Memory B cell (primary cell): ENCODE results near the gene ALDH8A1.

Experiments used
- ATAC-seq: fragments of 150-1000 bp; cut with Tn5 transposase; 2 replicates; pipeline ENCODE4 v1.10.0; 2021; ENCODE audit warnings: low read depth, mild to moderate bottlenecking, moderate library complexity
- DNase-seq, 2 donors: peaks; one replicate each; pipeline ENCODE4 v3.0.0; 2022; ENCODE audit warnings: low spot score in 2 of 2
- H3K27ac Mint-ChIP-seq: one replicate; pipeline ENCODE4 v1.8.0; 2022; ENCODE audit warnings: mild to moderate bottlenecking, moderate library complexity, mixed read lengths
- H3K27me3 Mint-ChIP-seq: one replicate; pipeline ENCODE4 v1.8.0; 2022; ENCODE audit warnings: mixed read lengths
- H3K36me3 Mint-ChIP-seq: one replicate; pipeline ENCODE4 v1.8.0; 2022; ENCODE audit warnings: mild to moderate bottlenecking, mixed read lengths
- H3K4me1 Mint-ChIP-seq: one replicate; pipeline ENCODE4 v1.8.0; 2022; ENCODE audit warnings: mixed read lengths
- H3K4me3 Mint-ChIP-seq: one replicate; pipeline ENCODE4 v1.8.0; 2022; ENCODE audit warnings: mild to moderate bottlenecking, moderate library complexity, mixed read lengths
- H3K9me3 Mint-ChIP-seq: one replicate; pipeline ENCODE4 v1.8.0; 2022; ENCODE audit warnings: mixed read lengths

The ALDH8A1 gene

DNA sequence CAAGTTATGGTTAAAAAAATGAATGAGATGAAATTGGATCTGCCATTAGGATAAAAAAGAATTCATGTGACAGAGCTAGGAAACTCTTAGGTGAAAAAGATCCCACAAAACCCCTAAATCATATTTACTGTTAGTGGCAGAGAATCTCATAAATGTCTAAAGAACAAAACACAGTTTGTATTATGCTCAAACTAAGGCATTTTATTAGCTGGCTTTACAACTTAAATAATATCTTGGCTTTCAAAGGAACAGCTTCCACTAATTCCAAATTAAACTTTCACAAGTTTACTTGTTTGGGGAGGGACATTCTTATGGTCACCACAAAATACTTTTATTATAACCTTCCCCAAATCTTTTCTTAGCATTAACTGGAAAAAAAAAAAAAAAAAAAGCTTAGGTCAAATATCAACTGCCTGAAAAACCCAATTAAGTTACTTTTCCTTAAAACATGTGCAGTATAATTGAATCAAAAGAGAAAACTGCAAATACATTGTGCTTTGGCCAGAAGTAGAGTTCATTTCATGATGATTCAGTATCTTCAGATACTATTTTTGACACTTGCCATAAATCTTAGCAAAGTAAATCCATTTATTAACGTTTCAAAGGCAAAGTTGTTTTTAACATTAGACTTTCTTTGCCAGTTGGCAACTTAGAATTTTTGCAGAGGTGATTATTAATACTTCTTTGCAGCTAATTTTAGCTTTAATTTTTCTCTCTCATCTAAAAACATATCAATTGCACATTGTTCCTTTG lies 14.7 kb upstream of the ALDH8A1 start:
- Mint-ChIP-seq H3K4me1 (no peaks in the 10 kb centered on the region), H3K27ac (no peak overlapping the region)

DNA sequence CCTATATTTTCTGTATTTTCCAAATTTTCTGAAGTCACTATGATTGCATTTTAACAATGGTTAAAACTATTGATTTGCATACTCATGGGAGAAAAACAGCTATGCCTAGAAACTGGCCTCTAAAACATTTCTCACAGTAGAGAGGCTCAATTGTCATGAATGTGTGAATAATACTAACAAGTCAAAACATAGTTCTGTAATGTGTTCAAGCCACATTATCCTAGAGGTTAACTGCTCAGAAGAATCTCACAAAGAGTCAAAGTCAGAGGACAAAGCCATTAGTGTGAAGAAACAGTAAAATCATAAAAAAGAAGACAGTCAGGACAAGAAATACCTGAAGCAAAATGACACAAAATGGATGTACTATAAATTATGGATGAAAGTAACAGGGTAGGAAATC lies 12.5 kb upstream of the ALDH8A1 start:
- Mint-ChIP-seq H3K9me3 (peaks cover 12% of the 10 kb centered on the region), H3K36me3 (peaks cover 46% of the 10 kb centered on the region), H3K27me3 (no peaks in the 10 kb centered on the region), H3K27ac (no peak overlapping the region), H3K4me1 (no peaks in the 10 kb centered on the region), H3K4me3 (no peak overlapping the region)
- ATAC-seq = no peak
- no peak for DNase-seq

More for the DNA sequence above, 14.7 kb upstream of the ALDH8A1 start:
- Mint-ChIP-seq H3K27me3 (no peaks in the 10 kb centered on the region), H3K9me3 (peaks cover 10% of the 10 kb centered on the region), H3K4me3 (no peak overlapping the region), H3K36me3 (peaks cover 48% of the 10 kb centered on the region)
- ATAC-seq (no peak), DNase-seq (no peak)

DNA sequence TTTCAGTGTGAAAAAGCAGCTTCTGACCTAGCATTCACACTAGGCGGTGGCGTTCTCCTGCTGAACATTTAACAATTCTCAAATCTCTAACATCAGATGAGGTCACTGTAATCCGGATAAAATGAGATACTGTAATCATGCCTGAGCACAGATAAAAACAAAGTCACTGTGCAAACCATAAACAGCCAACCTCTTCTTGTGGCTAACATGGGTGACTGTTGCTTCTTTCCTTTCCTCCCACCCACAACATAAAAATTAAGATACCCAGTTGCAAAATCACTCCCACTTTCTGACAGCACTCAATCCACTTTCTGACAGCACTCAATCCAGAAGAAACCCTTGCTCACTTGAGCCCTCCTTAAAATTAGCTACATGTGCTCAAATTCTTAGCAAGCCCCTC lies 11.5 kb upstream of the ALDH8A1 start:
- Mint-ChIP-seq H3K27me3 (no peaks in the 10 kb centered on the region), H3K4me3 (no peak overlapping the region), H3K27ac (no peak overlapping the region), H3K36me3 (peaks cover 42% of the 10 kb centered on the region), H3K4me1 (no peaks in the 10 kb centered on the region), H3K9me3 (peaks cover 12% of the 10 kb centered on the region)
- no peak for ATAC-seq
- no peak for DNase-seq

DNA sequence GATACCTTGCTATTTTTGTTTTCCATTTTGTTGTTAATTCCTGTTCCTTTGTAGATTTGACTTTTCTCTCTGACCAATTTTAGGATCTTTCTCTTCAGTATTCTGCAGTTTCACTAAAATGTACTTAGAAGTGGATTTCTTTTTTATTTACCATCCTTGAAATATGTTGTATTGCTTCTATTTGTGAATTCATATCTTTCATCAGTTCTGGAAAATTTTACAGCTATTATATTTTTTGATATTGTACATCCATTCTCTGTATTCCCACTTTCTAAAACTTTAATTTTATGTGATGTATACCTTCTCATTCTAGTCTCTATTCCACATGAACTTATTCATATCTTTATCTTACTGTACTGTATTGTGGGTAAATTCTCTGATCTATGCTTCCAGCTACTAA lies 9.7 kb upstream of the ALDH8A1 start:
- Mint-ChIP-seq H3K9me3 (peaks cover 12% of the 10 kb centered on the region), H3K36me3 (peaks cover 36% of the 10 kb centered on the region), H3K4me3 (no peak overlapping the region), H3K27me3 (no peaks in the 10 kb centered on the region), H3K4me1 (no peaks in the 10 kb centered on the region), H3K27ac (no peak overlapping the region)
- no peak for ATAC-seq
- no peak for DNase-seq

DNA sequence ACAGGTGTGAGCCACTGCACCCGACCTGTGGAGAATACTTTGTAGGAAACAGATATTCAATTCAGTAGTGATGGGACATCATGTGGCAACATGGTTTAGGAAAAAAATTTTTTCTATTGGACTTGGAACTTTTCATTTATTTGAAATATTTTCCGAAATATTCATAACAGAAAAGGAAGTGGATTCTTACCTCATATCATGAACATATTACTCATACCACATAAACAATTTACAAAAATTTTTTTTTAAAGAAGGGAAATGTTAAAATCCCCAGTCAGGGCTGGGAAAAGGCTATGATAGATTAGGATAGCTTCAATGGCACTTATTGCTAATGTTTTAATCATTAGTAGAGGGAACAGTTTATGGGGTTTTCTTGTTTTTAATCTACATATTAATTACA lies 6.8 kb upstream of the ALDH8A1 start:
- H3K4me1 Mint-ChIP-seq = no peaks in the 10 kb centered on the region
- H3K27me3 Mint-ChIP-seq = no peaks in the 10 kb centered on the region
- H3K9me3 Mint-ChIP-seq = peaks cover 10% of the 10 kb centered on the region
- ATAC-seq (no peak), DNase-seq (no peak)
- no peak overlapping the region for H3K4me3 Mint-ChIP-seq
- H3K27ac Mint-ChIP-seq = no peak overlapping the region
- H3K36me3 Mint-ChIP-seq = peaks cover 15% of the 10 kb centered on the region

DNA sequence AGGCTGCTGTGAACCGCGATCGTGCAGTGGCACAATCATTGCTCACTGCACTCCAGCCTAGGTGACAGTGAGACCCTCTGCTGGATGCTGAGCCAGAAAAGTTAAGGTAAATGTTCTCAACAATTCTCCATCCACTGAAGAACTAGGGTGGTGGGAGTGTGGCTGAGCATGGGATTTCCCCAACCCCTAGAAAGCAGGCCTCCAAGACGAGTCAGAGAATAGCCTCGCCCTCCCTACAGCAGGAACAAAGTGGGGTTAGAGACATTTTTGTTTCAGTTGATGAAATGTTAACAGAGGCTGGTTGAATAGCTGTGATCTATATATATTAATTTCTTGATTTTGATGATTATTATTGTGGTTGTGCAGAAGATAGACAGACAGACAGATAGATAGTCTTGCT lies 6.1 kb upstream of the ALDH8A1 start:
- no peak overlapping the region for H3K27ac Mint-ChIP-seq
- no peak for ATAC-seq

DNA sequence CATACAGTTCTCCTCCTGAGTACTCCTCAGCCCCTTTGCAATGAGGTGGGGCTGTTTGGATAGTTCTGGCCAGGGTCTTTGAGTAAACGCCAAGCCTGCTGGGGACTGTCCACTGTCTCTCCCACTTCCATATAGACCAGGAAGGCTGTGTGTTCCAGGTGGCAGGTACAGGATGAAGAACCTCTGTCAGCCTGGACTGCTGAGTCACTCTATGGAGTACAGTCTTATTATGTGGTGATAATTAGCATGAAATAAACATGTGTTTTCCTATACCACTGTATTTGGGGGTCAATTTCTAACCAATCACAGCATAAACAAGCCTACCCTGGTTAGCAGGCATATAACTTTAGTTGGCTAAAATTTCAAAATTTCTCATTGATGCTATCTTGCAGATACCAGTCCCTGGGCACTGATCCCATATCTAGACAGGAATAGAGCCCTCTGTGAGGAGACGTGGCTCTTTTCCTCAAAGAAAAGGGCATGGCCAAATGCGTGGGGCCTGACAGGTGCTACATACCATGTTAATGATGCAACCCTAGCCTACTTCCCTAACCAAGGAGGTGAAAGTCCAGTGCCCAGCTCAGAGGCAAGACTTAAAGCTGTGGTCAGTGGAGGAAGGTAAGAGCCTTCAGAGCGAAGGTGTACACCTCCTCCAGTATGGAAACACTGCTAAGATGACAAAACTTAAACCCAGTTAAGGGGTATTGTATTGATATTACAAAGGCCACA lies 4.5 kb upstream of the ALDH8A1 start:
- H3K27me3 Mint-ChIP-seq = no peaks in the 10 kb centered on the region
- H3K4me3 Mint-ChIP-seq = no peak overlapping the region
- no peak for ATAC-seq

More for the DNA sequence above, 6.1 kb upstream of the ALDH8A1 start:
- no peak overlapping the region for H3K4me3 Mint-ChIP-seq
- H3K4me1 Mint-ChIP-seq = no peaks in the 10 kb centered on the region
- H3K36me3 Mint-ChIP-seq = peaks cover 9% of the 10 kb centered on the region
- H3K9me3 Mint-ChIP-seq = peaks cover 5% of the 10 kb centered on the region
- H3K27me3 Mint-ChIP-seq = no peaks in the 10 kb centered on the region
- DNase-seq = no peak

DNA sequence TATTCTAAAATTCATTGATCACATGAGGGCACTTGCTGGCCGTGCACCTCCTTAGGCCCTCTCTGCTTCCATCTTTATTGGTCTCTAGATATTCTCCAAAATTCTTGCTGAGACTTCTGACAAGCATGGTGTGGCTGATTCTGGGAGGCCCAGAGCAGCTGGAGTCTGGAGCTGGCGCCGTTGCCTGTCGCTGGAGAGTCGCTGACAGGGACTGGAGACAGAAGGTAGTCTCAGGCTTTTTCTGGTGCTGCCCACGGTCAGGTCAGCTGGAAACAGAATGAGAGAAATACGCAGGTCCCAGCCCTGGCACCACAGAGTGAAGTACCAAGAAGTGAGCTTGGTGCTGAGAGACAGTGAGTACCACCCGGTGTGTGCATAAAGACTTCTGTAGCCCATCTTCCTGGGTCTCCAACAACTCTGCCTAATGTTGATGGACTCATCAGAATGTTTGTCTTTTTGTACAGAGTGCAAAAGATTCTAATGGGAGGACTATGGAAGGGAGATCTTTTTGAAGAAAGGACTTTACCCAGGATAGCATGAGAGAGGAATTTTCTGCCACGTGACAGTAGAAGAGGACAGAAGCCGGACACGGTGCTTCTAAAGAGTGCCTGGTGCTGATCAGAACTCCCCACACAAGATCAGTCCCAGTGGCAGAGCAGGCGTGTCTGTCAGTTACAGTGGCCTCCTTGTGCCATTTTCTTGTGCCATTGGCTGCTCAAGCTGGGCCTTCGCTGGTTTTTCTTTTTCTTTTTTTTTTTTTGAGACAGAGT lies 1.8 kb upstream of the ALDH8A1 start:
- no peak overlapping the region for H3K4me3 Mint-ChIP-seq
- ATAC-seq = no peak
- no peaks in the 10 kb centered on the region for H3K4me1 Mint-ChIP-seq
- H3K36me3 Mint-ChIP-seq = no peaks in the 10 kb centered on the region
- no peak overlapping the region for H3K27ac Mint-ChIP-seq
- no peak for DNase-seq
- no peaks in the 10 kb centered on the region for H3K27me3 Mint-ChIP-seq
- H3K9me3 Mint-ChIP-seq = peaks cover 3% of the 10 kb centered on the region

More for the DNA sequence above, 4.5 kb upstream of the ALDH8A1 start:
- no peaks in the 10 kb centered on the region for H3K4me1 Mint-ChIP-seq
- H3K36me3 Mint-ChIP-seq = peaks cover under 1% of the 10 kb centered on the region
- DNase-seq = no peak
- no peak overlapping the region for H3K27ac Mint-ChIP-seq
- H3K9me3 Mint-ChIP-seq = peaks cover under 1% of the 10 kb centered on the region

DNA sequence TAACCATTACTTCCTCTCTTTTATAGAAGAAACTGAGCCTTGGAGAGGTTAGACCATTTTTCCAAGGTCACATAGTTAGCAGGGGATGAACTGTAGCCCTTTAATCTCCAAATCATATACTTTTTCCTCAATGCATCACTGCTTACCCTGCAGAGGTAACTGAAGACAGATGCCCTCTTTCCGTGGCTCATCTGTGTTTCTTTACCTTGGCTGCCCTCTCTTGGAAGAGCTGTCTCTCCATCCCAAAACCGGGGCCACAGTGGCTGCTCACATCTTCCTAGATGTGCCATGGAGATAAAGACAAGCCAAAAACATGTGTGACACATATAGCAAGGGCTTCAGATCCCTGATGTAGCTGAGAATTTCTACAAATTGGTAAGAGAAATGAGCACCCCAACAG lies 581 bp upstream of the ALDH8A1 start:
- H3K36me3 Mint-ChIP-seq = no peaks in the 10 kb centered on the region

DNA sequence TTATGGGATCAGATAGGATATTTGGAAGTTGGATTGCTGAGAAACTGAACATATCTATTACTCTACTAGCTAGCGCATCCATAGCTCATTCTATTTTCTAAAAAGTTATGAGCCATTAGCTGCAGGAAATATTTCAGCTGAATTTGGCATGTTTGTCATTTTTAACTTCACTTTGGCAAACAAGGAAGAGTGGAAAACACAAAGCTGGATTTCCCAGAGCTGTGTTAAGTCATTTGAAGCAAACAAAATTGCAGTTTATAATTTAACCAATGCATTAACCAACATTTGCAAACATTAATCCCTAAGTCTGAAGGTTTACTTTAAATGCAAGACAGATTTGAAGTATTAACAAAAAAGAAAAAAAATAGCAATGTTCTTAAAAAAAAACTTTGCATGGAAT lies 1.2 kb downstream of the ALDH8A1 start:
- ATAC-seq (no peak), DNase-seq (no peak)
- no peak overlapping the region for H3K4me3 Mint-ChIP-seq
- peaks cover 1% of the 10 kb centered on the region for H3K27me3 Mint-ChIP-seq
- H3K9me3 Mint-ChIP-seq = peaks cover 3% of the 10 kb centered on the region
- H3K36me3 Mint-ChIP-seq = no peaks in the 10 kb centered on the region
- no peak overlapping the region for H3K27ac Mint-ChIP-seq
- no peaks in the 10 kb centered on the region for H3K4me1 Mint-ChIP-seq

More for the DNA sequence above, 581 bp upstream of the ALDH8A1 start:
- H3K4me3 Mint-ChIP-seq = no peak overlapping the region
- no peak for ATAC-seq
- H3K27ac Mint-ChIP-seq = no peak overlapping the region
- peaks cover 1% of the 10 kb centered on the region for H3K27me3 Mint-ChIP-seq
- peaks cover 3% of the 10 kb centered on the region for H3K9me3 Mint-ChIP-seq
- no peak for DNase-seq
- no peaks in the 10 kb centered on the region for H3K4me1 Mint-ChIP-seq

DNA sequence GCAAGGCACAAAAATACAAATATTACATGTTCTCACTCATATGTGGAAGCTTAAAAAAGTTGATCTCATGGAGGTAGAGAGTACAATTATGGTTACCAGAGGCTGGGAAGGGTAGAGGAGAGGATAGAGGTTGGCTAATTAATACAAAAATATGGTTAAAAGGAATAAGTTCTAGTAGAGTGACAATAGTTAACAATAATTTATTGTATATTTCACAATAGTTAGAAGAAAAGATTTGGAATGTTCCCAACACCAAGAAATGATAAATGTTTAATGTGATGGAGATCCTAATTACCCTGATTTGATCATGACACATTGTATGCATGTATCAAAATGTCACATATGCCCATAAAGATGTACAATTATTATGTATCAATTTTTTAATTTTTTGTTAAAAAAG lies 1.8 kb downstream of the ALDH8A1 start:
- Mint-ChIP-seq H3K4me1 (no peaks in the 10 kb centered on the region), H3K9me3 (peaks cover 3% of the 10 kb centered on the region), H3K27ac (no peak overlapping the region), H3K27me3 (peaks cover 3% of the 10 kb centered on the region), H3K4me3 (no peak overlapping the region), H3K36me3 (no peaks in the 10 kb centered on the region)
- DNase-seq (no peak), ATAC-seq (no peak)

DNA sequence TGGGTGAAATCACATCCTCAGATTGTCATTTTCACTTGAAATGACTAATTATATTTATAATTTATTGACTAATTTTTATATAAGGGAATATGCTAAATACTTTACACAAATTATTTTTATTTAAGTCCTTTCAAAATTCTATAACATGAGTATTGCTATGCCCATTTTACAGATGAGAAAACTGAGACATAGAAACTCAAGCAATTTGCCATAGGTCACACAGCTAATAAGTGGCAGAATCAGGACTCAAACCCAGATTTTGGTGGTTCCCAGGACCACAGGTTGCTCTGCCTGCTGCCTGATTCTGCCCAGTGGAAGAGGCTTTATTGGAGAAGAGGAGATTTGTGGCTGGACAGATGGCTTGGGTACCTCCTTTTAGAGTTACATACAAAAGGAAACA lies 4.9 kb downstream of the ALDH8A1 start:
- Mint-ChIP-seq H3K4me3 (no peak overlapping the region), H3K27ac (no peak overlapping the region), H3K36me3 (no peaks in the 10 kb centered on the region), H3K4me1 (no peaks in the 10 kb centered on the region), H3K27me3 (peaks cover 3% of the 10 kb centered on the region), H3K9me3 (peaks cover 3% of the 10 kb centered on the region)
- ATAC-seq = no peak
- no peak for DNase-seq

DNA sequence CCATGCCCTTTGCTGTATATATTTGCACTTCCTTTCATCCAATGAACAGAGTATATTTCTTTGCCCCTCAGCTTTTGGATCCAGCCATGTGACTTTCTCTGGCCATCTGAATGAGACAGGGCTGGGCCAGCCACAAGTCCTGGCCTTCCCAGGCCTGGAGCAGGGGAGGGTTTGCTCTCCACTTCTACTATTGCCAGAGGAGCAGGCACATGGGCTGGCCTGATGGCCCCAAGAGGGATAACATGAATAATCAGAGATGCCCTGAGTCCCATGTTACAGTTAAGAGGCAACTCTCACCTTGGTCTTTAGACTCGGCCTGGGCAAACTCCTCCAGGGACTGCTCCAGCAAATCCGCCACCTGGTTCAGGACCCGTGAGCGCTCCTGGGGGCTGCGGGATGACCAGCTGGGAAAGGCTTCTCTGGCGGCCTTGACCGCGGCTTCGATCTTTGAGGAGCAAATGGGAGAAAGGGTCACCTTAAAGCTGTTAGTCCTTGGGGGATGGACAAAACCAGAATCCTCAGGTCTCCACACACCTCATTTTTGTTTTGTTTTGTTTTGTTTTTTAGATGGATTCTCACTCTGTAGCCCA lies 6.3 kb downstream of the ALDH8A1 start:
- Mint-ChIP-seq H3K36me3 (no peaks in the 10 kb centered on the region), H3K27me3 (peaks cover 3% of the 10 kb centered on the region), H3K4me1 (no peaks in the 10 kb centered on the region), H3K4me3 (no peak overlapping the region), H3K27ac (no peak overlapping the region), H3K9me3 (peaks cover 3% of the 10 kb centered on the region)
- ATAC-seq (no peak), DNase-seq (no peak)

DNA sequence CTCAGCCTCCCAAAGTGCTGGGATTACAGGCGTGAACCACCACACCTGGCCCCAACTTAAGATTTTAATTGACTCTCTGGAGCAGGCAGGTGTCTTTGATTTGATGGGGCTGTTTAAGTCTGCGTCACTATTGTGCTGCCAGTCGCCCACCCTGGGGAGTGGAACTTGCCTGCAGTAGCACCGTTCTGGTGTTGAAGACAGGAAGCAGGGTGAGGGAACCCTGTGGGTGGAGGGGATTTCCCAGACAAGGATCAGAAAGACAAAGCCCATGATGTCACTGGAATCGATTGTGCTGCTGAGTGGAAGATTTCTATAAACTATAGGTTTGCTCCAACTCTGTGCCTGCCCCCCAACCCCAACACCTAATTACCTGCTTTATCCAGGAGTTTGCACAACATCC lies 11.0 kb downstream of the ALDH8A1 start:
- Mint-ChIP-seq H3K36me3 (no peaks in the 10 kb centered on the region), H3K9me3 (no peaks in the 10 kb centered on the region), H3K4me3 (no peak overlapping the region), H3K27ac (no peak overlapping the region), H3K4me1 (no peaks in the 10 kb centered on the region), H3K27me3 (peaks cover 2% of the 10 kb centered on the region)
- DNase-seq (no peak), ATAC-seq (peak; percentile 71)
